A673 (cell line): Measurements from ENCODE around the gene LINC00237. TPM values are rescaled to one million over a fixed set of nuclear protein-coding genes. Genes with fewer than 3 reads are reported as not detected.

Experiments used
- BruUV-seq: library from RNA; stranded (reverse); fragments of 400-500 nt; replicated peaks from 2 replicates; lab custom pipeline; 2021; lab: Mats Ljungman, UMichigan
- CTCF ChIA-PET: fragments of 300-600 bp; sonication (Branson Sonifier 250); formaldehyde crosslinking; loops from one replicate; lab custom pipeline; 2022; ENCODE audit warnings: antibody characterized with exemption; lab: Charles Lee
- POLR2A ChIA-PET: fragments of 300-600 bp; sonication (Branson Sonifier 250); formaldehyde crosslinking; loops from one replicate; lab custom pipeline; 2022; ENCODE audit warnings: antibody characterized with exemption; ENCODE audit not compliant: low non-redundant PET; lab: Charles Lee
- DNase-seq: peaks from one replicate; pipeline ENCODE4 v3.0.0-alpha.2; 2015; ENCODE audit warnings: low spot score
- H3K27ac ChIP-seq: fragments of 200-600 bp; sonication (generic); 2 replicates; pipeline ENCODE4 v1.5.1; 2016; ENCODE audit warnings: mixed run types, low read depth, mild to moderate bottlenecking, mixed read lengths, antibody characterized with exemption, low read length; ENCODE audit not compliant: poor library complexity, severe bottlenecking
- H3K27me3 ChIP-seq: fragments of 200-600 bp; sonication (generic); replicated peaks from 2 replicates; pipeline ENCODE4 v1.6.1; 2017; ENCODE audit warnings: mixed run types, low read depth, mild to moderate bottlenecking, mixed read lengths, antibody characterized with exemption, low read length; ENCODE audit not compliant: insufficient read depth, poor library complexity
- H3K36me3 ChIP-seq: fragments of 200-600 bp; sonication (generic); 2 replicates; pipeline ENCODE4 v1.6.1; 2016; ENCODE audit warnings: mixed run types, mild to moderate bottlenecking, mixed read lengths, antibody characterized with exemption, low read length; ENCODE audit not compliant: insufficient read depth, poor library complexity, severe bottlenecking
- H3K4me1 ChIP-seq: fragments of 200-600 bp; sonication (generic); 2 replicates; pipeline ENCODE4 v1.6.1; 2017; ENCODE audit warnings: mixed run types, mild to moderate bottlenecking, mixed read lengths, antibody characterized with exemption, low read length; ENCODE audit not compliant: insufficient read depth, poor library complexity, severe bottlenecking
- H3K4me3 ChIP-seq: fragments of 200-600 bp; sonication (generic); 2 replicates; pipeline ENCODE4 v1.5.1; 2016; ENCODE audit warnings: low read depth, mixed run types, mild to moderate bottlenecking, mixed read lengths, low read length; ENCODE audit not compliant: poor library complexity, severe bottlenecking
- H3K9me3 ChIP-seq: fragments of 200-600 bp; sonication (generic); 2 replicates; pipeline ENCODE4 v1.6.1; 2016; ENCODE audit warnings: mixed run types, low read depth, mild to moderate bottlenecking, mixed read lengths, antibody characterized with exemption, low read length; ENCODE audit not compliant: poor library complexity, severe bottlenecking
- EZH2 ChIP-seq: fragments of 200-600 bp; sonication (generic); IDR thresholded peaks from 2 replicates; pipeline ENCODE4 v1.6.1; 2017; ENCODE audit warnings: borderline replicate concordance, low read depth, mild to moderate bottlenecking, mixed read lengths, antibody characterized with exemption, low read length; ENCODE audit not compliant: poor library complexity, severe bottlenecking
- intact Hi-C: fragments of 100-400 bp; cut with micrococcal nuclease; formaldehyde crosslinking; loops from one replicate; pipeline ENCODE4 v1.10.0; 2022; ENCODE audit not compliant: unreplicated experiment
- total RNA-seq: library from RNA; stranded (reverse); gene quantifications from 2 replicates; pipeline ENCODE4 v1.2.3, GENCODE V29; 2021
- TF ChIP-seq, protein P1 (sequence below): fragments of 300-800, 200-600 bp; sonication (generic); conservative IDR thresholded peaks from 2 replicates; pipeline ENCODE4 v1.5.1; 2017; ENCODE audit warnings: low read depth, mild to moderate bottlenecking, antibody characterized with exemption, low read length, moderate library complexity, mixed read lengths

LINC00237 gene
- total RNA-seq, 1 experiment from 2014 or later, result not detected

DNA sequence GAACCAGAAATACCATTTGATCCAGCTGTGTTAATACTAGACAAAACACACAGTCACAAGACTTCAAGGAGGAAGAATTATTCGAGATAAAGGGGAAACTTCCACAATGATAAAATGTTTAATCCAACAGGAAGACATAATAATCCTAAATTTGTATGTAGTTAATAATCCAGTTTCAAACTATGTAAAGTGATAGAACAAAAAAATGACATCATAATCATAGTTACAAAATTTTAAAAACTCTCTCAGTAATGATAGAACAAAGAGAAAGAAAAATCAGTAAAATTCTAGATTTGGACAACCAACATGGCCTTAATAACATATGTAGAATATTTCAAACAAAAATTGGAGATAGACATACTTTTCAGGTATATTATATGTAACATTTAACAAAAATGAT is 38.9 kb downstream of the LINC00237 start:
- POLR2A ChIA-PET, result no interaction called here
- no peaks in the 10 kb centered on the region for H3K36me3 ChIP-seq
- H3K9me3 ChIP-seq, result no peaks in the 10 kb centered on the region
- H3K27me3 ChIP-seq, result peaks cover 47% of the 10 kb centered on the region
- DNase-seq, result no peak
- TF ChIP-seq, protein P1, sequence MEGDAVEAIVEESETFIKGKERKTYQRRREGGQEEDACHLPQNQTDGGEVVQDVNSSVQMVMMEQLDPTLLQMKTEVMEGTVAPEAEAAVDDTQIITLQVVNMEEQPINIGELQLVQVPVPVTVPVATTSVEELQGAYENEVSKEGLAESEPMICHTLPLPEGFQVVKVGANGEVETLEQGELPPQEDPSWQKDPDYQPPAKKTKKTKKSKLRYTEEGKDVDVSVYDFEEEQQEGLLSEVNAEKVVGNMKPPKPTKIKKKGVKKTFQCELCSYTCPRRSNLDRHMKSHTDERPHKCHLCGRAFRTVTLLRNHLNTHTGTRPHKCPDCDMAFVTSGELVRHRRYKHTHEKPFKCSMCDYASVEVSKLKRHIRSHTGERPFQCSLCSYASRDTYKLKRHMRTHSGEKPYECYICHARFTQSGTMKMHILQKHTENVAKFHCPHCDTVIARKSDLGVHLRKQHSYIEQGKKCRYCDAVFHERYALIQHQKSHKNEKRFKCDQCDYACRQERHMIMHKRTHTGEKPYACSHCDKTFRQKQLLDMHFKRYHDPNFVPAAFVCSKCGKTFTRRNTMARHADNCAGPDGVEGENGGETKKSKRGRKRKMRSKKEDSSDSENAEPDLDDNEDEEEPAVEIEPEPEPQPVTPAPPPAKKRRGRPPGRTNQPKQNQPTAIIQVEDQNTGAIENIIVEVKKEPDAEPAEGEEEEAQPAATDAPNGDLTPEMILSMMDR, result no peak
- TF ChIP-seq EZH2, result no peak
- H3K27ac ChIP-seq, result no peak overlapping the region
- no peak overlapping the region for H3K4me3 ChIP-seq
- BruUV-seq, result no TSS peak
- CTCF ChIA-PET, result no interaction called here
- intact Hi-C loops, result no loop called here
- no peaks in the 10 kb centered on the region for H3K4me1 ChIP-seq

DNA sequence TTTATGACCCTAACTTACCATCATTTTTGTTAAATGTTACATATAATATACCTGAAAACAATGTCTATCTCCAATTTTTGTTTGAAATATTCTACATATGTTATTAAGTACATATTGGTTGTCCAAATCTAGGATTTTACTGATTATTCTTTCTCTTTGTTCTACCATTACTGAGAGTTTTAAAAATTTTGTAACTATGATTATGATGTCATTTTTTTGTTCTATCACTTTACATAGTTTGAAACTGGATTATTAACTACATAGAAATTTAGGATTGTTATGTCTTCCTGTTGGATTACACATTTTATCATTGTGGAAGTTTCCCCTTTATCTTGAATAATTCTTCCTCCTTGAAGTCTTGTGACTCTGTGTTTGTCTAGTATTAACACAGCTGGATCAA is 41.2 kb downstream of the LINC00237 start:
- no peak for DNase-seq
- no peaks in the 10 kb centered on the region for H3K9me3 ChIP-seq
- H3K4me1 ChIP-seq, result no peaks in the 10 kb centered on the region
- H3K36me3 ChIP-seq, result no peaks in the 10 kb centered on the region
- BruUV-seq, result no TSS peak
- H3K27me3 ChIP-seq, result peaks cover 41% of the 10 kb centered on the region
- ChIA-PET CTCF (no interaction called here), POLR2A (interaction anchor here (0.6 kb wide), 1 partner anchor 36 kb away, joined by 3 read pairs; no protein-coding TSS in a partner anchor)
- no peak overlapping the region for H3K27ac ChIP-seq
- TF ChIP-seq EZH2, result no peak
- TF ChIP-seq, protein P1, result no peak
- intact Hi-C loops, result no loop called here
- no peak overlapping the region for H3K4me3 ChIP-seq

DNA sequence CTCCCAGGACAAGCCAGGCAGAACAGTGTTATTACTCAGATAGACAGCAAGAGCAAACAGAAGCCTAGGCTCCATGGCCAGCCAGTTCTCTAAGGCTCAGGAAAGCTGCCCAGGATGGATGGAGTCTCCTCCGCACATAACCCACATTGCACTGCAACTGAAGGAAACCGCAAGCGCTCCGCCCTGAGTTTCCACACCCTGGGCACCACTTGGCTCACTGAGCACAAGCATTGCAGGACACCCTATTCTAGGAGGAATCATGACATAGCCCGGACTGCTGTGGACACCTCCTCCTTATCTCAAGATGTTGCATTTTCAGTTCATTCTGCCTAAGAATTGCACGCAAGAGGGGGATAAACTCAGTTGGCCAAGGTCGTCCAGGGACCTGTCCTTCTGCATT is 42.9 kb downstream of the LINC00237 start:
- ChIA-PET POLR2A (no interaction called here), CTCF (no interaction called here)
- H3K27ac ChIP-seq, result no peak overlapping the region
- no peak overlapping the region for H3K4me3 ChIP-seq
- no peak for DNase-seq
- no peaks in the 10 kb centered on the region for H3K9me3 ChIP-seq
- intact Hi-C loops, result no loop called here
- H3K4me1 ChIP-seq, result no peaks in the 10 kb centered on the region
- no peak for TF ChIP-seq EZH2
- TF ChIP-seq, protein P1, result no peak
- no peaks in the 10 kb centered on the region for H3K36me3 ChIP-seq
- no TSS peak for BruUV-seq
- H3K27me3 ChIP-seq, result peaks cover 51% of the 10 kb centered on the region
